ENCODE data around the gene VTI1A.
"Not testable (repeated sequence)": the region's sequence is repeated elsewhere in the genome, so short reads cannot be mapped to it uniquely, and the experiment has no call there.

Gene VTI1A

DNA sequence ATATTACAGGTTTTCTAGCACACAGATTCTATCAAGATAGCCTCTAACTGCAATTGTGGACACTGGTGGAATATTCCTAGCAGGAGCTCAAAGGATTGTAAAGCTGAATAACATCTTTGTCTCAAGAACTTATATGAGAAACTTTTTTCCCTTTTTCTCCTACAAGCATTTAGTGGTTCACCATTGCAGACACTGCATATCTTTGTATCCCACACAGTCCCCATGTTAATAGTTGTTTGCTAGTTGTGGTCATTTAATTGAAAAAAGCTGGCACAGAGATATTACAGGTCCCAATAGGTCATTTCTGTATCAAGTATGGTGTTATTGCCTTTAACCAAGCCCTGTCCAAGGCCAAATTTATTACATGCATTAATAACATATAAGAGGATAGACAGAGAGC, 276.9 kb downstream of the VTI1A start:
- DNase-seq (ENCODE audit: low spot score) = no peak

DNA sequence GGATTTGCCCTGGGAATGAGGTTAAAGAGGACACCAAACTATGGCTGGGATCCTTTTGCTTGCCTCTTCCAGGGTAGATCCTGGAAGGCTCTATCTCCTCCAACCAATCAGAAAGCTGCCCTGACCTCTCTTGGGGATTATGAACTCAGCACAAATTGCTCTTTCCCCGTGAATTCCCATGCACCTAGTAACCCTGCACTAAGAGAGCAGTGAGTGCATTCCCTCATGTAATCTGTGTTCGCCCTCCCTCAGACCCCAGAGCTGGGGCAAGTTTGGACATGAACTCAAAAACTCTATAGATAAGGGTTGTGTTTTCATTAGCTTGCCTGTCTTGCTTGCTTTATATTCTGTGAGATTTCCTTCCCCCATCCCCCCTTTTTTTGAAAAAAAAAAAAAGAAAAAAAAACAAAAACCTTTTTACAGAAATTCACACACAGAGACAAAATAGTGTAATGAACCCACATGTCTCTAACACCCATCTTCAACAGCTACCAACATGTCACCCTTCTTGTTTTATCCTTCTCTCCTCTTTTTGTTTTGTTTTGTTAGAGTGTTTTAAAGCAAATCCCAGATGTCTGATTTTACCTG, 277.5 kb downstream of the VTI1A start:
- DNase-seq (ENCODE audit: low spot score) = no peak

DNA sequence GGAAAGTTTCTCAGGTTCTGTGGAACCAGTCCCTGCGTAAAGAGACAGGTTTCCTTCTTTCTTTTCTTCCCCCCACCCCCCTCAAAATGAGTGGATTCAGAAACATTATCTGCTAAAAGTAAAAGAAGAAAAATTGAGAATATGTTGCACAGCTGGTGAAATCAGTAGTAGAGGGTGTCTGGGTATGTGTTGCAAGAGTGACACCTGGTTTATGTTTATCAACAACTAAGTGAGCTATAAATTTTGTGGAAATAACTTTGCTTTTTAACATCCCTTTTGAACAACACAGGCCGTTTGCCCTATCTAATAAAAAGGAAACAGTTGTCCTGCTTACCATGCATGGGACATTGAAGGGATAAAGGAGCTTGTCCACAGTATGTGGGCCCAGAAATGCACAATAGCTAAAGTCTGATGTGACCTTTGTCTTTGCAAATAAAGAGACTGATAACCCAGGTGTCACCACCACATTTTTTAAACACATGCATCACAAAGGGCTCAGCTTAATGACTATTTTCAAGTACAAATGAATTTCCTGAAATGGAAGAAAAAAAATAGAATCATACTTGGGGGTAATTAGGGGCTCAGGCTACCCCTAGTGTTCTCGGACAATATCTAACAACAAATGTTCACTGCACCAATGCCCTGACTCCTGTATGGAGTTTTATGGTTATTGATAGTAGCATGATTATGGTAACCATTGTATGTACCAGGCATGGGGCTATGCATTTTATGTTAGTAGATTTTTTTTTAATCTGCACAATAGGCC, 281.3 kb downstream of the VTI1A start:
- no peak for DNase-seq (ENCODE audit: low spot score)

DNA sequence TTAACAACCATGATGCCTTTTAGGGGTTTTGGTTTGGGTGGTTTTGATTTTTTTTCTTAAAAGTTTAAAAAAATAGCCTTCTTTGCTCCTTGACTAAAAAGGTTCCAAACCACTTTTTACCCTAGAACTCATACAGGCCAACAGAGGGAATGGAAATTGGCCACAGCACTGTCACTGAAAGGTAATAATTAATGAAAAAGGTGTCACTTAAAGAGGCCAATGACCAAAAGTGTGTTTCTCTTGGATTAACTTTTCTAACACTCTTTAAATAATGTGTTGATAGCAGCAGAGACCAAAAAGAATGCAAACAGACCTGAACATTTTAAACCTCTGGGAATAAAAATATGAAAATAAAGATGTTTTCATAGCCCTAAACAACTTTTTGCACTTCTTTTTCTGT, 282.0 kb downstream of the VTI1A start:
- DNase-seq (ENCODE audit: low spot score) = no peak

DNA sequence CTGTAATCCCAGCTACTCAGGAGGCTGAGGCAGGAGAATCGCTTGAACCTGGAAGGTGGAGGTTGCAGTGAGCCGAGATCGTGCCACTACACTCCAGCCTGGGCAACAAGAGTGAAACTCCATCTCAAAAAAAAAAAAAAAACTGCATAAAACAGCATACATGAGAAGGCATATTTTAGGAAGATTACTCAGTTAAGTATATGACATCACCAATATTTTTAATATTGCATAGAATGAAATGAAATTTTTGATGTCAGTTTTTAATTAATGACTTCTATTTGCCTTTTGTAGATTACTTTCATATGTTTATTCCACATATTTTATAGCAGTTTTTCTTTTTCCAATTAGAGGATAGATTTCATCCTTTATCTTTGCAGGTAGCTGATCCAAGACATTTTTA, 284.4 kb downstream of the VTI1A start:
- DNase-seq (ENCODE audit: low spot score) = not testable (repeated sequence)

DNA sequence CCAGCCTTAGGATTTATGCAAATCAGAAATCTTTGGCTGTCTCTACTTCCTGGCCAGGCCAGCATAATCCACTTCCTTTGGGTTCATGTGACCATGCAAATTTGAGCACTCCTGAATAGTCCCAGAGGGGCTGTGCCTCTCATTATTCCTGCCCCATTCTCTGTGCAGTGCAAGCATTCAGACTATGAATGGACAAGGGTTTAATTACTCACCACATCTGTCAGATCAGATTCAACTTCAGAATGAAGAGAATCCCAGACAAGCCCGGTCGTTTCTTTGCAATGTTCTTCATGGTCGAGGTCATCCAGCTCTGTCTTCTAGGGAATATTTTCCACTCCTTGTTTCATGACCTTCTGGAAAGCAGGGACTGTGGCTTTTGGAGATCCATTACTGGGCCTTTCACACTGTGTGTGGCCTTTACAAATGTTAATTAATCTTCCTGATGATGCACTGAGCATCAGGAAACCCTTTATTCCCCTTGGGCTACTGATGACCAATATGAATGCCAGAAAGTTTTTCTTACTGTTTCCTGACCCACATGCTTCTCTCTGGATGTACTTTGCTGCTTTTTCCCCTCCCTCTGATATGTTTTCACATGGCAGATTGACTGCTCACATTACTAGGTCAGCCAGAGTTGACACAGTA, 285.4 kb downstream of the VTI1A start:
- DNase-seq (ENCODE audit: low spot score) = peak; percentile 27

DNA sequence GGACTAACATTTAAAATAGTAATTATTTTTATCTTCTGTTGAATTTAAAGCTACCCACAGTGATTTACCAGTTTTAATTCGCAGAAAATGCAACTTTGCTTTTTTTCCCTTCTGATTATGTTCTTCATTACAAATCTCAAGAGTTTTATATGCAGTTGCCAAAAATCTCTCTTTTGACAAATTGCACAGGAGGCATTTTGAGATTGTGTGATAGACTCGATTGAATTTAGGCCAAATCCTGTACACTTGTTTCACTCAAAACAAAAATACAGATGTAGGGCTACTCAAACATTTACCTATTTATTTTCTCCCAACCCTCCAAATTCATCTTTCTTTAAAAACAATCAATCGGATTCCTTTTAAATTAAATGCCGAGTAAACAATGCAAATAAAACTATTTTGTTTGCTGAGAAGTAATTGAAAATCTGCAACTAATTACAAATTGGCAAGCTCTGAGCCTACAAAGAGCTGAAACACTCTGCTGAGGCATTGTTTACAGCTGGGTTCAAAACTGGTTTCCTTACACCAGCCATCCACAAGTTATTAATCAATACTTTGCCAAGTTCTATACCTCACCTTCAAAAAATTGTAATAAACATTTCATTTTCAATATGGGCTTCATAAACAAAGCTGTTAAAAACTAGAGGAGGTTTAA, 288.2 kb downstream of the VTI1A start:
- no peak for DNase-seq (ENCODE audit: low spot score)

DNA sequence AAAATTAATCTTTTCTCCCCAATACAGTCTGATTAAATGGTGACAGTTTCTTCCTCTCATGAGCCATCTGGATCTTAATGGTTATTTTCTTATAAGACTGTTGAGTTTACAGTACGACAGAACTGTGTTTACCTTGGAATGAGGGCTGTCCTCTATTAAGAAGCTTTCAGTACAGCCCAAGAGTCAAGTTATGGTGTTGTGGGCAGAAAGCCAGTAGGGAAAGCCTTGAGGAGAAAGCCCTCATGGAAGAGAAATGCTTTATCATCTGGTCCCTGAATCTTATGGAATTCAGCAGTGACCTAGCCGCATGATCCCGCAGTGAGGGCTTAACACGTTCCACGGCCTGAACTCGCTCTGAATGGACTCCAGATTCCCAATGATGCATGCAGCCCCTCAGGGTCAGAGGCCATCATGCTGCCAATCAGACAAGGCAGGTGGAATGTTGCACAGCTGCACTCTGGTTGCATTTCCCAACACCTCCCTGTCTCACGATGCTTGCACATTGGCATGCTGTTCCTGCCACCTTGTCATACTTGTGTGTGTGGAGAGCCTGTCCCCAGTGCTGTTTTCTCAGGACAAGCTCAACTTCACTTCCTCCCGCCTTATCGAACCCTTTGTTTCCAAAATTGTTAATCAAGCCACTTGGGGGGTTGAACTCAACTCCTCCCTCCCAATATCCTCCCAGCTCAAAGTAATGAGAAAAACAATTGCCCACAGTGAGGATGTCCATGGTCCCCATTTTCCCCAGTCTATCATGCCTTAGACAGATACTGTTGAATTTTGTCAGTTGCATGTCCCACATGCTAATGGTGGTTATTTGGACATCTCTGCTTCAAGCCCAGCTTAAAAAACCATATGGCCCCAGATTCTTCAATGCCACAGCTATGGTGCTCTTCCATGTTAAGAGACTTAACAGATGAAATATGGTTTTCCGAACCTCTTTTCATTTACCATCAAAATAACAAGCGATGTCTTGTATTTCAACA, 291.9 kb downstream of the VTI1A start:
- DNase-seq (ENCODE audit: low spot score) = no peak

DNA sequence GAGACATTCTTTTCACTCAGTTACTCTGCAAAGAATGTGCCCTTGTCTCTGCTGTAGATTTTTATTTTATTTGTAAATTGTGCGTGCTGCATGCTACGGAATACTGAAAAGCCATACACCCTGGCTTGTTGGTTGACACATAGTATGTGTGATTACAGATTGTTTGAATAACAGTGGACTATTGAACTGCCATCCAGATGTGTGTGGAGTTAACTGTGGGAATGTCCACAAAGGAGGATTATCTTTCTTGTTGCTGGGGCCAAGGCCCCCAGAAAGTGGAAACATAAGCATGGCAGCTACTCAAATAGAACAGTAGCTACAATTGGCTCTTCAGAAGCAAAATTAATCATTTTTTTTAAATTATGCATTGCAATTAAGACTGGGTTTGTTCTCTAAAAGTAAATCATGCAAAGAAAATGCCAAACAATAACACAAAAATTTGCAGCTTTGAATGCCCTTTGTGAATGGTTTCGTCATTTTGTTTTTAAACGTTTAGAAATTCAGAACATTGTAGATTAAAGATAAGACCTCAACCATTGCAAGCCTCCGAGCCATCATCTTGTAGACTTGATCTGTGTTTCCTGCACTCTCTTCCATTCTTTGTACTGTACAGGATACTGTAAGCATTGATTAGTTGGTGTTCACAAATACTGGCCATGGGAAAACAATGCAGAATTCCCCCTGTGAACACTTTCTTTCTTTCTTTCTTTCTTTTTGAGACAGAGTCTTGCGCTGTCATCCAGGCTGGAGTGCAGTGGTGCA, 292.8 kb downstream of the VTI1A start:
- DNase-seq (ENCODE audit: low spot score) = no peak

DNA sequence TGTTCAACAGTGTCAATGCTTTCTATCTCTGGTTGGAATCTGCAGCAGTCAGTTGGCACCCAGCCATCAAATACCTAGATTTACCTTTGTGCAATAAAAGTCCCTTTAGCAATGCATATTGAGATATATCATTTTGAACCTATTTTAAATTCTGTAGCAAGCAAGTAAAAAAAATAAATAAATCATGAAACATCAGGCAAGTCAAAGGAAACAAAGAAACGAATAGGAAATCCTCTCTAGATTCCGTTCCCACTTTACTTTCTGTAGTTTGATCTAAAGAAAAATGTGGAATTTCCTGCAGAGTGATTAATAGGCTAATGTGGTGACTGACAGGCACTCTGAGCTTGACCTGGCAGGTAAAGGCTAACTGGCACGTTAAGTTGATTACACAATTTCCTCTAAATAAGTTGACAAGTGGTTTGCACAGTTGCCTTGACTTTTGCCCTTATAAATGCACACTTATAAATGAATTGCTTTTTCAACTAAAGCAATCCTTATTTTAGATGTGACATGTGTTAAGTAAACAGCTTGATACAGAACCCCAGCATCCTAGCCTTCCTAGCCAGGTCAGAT, 294.9 kb downstream of the VTI1A start:
- no peak for DNase-seq (ENCODE audit: low spot score)

DNA sequence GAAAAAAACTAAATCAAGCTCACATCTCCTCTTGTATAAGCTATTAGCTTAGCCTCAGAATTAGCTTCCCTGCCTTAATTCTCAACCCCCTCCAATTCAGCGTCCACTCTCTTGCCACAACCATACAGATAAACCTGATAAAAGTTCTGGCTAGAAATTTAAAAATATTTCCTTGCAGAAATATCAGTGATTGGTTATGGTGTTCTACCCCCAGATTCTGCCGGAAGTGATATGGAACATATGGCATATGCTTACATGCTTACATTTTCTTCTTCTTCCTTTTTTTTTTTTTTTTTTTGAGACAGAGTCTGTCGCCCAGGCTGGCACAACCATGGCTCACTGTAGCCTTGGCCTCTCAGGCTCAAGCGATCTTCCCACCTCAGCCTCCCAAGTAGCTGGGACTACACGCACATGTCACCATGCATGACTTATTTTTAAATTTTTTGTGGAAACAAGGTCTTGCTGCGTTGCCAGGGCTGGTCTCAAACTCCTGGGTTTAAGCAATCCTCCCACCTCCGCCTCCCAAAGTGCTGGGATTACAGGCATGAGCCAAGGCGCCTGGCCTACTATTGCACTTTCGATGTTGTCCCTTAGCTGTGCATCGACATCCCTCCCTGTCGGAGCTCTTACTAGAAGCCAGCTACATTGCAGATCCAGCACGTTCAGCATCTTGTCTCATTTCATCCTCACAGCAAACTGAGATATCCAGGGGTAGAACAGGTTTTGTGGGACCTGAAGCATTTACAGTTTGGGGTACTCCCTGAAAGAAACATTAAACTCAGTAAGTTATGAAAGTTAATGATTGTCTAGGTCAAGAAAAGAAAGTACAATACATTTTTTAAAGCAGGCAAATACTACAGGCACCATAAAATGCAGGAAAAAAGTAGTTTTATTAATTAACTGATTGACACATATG, 297.4 kb downstream of the VTI1A start:
- DNase-seq (ENCODE audit: low spot score) = no peak

DNA sequence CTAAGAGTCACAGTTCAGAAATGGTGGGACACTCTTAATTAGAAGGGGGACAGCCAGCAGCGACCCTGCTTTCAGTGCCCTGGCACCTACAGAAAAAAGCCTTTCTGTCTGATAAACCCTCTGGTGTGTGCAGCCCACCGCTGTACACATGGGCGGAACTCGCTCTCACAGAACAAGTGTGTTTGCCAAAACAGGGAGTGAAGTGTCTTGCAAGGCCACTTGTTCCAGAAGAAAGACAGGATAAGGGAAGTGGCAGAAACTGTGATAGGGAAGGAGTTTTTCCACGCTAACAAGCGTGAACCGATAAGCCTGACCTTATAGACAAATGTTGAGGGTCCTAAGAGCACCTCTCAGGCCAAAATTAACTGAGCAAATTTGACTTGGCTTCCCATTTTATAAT, 299.3 kb downstream of the VTI1A start:
- no peak for DNase-seq (ENCODE audit: low spot score)

DNA sequence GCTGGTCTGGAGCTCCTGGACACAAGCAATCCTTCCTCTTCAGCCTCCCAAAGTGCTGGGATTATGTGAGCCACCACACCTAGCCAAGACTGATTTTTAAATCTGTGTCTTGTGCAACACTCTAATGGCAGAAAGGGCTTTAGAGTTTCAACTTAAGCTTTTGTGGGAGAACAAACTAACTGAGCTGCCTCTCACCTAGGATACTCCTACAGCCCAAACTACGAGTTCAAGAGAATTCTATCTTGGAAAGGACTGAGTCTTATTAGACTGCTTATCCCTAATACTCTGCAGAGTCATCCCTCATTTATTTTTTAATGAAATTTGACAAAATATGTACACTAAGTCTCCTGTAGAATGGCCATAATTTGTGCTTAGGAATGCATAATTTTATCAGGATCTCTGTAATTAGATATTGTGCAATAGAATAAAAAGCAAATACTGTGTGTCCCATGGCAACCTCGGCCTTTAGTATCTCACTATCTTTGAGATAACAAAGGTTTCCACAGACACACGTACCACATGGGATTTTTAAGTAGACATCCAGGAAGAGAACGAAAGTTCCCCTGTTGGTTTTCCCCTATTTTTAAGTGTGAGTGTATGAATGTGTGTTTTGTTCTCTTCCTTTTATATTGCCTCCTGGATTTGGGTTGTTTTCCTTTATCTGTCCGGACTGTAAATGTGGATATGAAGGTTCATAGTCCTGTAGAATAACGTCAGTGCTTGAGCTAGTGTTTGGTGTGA, 303.6 kb downstream of the VTI1A start:
- no peak for DNase-seq (ENCODE audit: low spot score)

DNA sequence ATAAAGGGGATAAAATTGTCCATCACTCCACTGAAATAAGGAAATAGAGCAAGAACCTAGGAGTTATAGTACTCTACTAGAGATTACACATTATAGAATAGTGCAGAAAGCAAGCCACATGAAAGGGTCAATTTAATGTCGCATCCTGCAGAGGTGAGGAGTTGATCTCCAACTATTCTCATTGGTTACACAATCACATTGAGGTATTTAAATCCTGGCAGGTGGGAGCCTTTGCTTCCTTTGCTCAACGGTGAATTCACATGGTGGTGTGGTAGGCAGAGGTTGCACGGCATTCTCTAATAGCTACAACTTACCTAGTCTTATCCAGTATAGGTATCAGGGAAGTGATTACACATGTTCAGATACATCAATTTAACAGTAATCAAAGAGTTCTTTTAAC, 304.6 kb downstream of the VTI1A start:
- no peak for DNase-seq (ENCODE audit: low spot score)

DNA sequence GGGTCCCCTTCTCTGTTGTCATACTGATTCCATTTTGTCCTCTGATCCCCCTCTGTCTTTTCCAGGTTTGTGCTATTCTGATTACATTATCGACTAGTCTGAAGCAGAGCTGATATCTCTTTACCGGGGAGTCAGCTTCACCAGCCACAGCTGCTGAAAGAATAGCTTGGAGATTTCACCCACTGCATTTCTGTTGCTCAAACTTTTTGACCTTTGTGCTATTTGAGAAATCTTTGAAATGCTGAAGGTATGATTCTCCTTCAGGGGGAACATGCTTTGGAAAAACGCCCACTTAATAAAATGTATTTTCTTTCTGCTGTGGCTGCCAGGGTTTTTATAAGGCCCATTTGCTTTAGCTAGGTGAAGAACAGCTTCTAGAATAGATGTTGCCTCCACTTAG, 305.3 kb downstream of the VTI1A start:
- DNase-seq (ENCODE audit: low spot score) = no peak

DNA sequence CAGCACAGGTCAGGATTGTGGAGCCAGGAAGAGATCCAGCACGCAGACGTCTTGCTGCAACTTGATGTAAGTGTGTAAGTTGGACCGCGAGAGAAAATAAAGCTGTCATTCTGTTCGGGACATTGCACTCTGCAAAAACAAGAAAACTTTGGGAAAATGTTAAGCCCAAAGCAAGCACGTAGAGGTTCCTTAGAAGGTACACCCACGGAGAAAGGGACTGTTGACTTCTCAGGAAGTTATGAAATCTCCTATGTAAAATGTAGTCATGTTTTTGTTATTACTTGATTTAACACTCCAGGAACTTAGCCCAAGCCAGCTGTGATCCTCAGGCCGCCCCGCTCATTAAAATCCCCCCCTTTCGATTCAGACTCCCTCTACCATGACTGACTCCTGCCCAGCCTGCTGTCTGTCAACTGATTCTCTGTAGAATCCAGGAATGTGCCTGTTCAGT, 307.0 kb downstream of the VTI1A start:
- DNase-seq (ENCODE audit: low spot score) = no peak

DNA sequence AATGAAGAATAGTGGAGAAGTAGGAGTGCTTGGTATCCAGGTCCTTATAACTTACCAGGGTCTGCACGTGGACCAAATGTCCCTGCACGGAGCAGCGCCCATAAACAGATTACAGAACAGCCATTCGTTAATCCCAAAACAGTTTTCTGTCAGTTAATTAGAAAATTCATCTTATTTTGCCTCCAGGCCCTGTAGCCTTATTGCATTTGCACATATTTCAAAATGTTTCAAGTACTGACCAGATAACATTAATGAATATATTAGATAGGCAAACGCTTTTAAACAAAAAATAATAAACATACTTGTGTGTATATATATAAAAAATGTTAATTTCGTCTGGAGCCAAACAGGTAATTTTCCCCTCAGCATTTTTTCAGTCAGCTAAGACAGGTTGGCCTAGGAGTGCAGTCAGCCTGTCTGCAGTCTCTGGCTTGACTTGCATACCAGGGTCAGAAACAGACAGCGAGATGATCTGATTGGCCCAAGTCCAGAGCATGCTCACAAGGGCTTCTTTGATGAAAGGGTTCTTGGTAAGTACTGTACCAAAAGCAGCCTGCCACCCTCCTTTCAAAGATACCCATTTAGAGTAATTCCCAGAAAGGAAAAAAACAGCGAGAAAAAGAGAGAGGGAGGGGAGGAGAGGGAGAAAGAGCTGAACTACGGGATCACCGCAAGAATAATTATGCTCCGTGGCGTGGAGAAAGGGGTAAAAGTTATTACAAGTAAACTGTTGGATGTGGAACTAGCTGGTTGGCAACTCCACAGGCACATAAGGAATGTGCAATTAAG, 308.6 kb downstream of the VTI1A start:
- DNase-seq (ENCODE audit: low spot score) = peak; percentile 78

DNA sequence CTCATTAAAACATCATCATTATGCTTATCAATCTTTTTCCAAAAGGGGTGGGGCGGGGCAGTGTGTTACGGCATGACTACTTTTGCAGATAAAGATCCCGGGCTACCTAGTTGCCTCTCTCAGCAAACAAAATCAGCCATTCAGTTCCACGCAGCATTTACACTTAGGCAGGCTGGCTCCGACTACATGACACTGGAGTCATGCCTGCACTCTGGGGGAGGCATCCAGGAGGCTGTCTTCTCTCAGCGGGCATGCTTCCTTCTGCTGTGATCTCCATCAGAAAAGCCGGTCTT, 309.2 kb downstream of the VTI1A start:
- DNase-seq (ENCODE audit: low spot score) = peak; percentile 27

All from Ammon's horn (tissue), 1 donor.